GM23338 (cell line): ENCODE results near the gene WFS1. TPM values are rescaled to one million over a fixed set of nuclear protein-coding genes. Genes with fewer than 3 reads are reported as not detected.

ENCODE experiments used
- ATAC-seq: fragments of 200-7000 bp; cut with Tn5 transposase; 3 replicates; pipeline ENCODE4 v1.9.1; 2020
- DNase-seq: peaks from one replicate; pipeline ENCODE4 v3.0.0-alpha.2; 2015; ENCODE audit warnings: low spot score
- H2AFZ ChIP-seq: fragments of 200-600 bp; sonication (generic); 2 replicates; pipeline ENCODE4 v1.8.0; 2016; ENCODE audit warnings: antibody characterized with exemption, mild to moderate bottlenecking, moderate library complexity
- H3F3A ChIP-seq: fragments of 200-600 bp; sonication (generic); replicated peaks from 2 replicates; pipeline ENCODE4 v1.8.0; 2017; ENCODE audit warnings: antibody characterized with exemption, mixed run types, low read depth
- H3K27ac ChIP-seq: fragments of 200-600 bp; sonication (generic); 2 replicates; pipeline ENCODE4 v1.6.1; 2016; ENCODE audit warnings: low read depth
- H3K27me3 ChIP-seq: fragments of 200-600 bp; sonication (generic); 2 replicates; pipeline ENCODE4 v1.8.0; 2016; ENCODE audit warnings: mild to moderate bottlenecking, mixed run types, moderate library complexity; ENCODE audit not compliant: insufficient read depth
- H3K36me3 ChIP-seq: fragments of 200-600 bp; sonication (generic); 2 replicates; pipeline ENCODE4 v1.8.0; 2016; ENCODE audit warnings: mild to moderate bottlenecking; ENCODE audit not compliant: insufficient read depth
- H3K4me1 ChIP-seq: fragments of 200-600 bp; sonication (generic); 2 replicates; pipeline ENCODE4 v1.8.0; 2016; ENCODE audit warnings: mild to moderate bottlenecking, moderate library complexity; ENCODE audit not compliant: insufficient read depth
- H3K4me2 ChIP-seq: fragments of 200-600 bp; sonication (generic); 2 replicates; pipeline ENCODE4 v1.7.1; 2017; ENCODE audit warnings: mixed run types
- H3K4me3 ChIP-seq: fragments of 200-600 bp; sonication (generic); 2 replicates; pipeline ENCODE4 v1.6.1; 2016; ENCODE audit warnings: mixed run types
- H3K79me2 ChIP-seq: fragments of 200-600 bp; sonication (generic); replicated peaks from 2 replicates; pipeline ENCODE4 v1.8.0; 2017; ENCODE audit warnings: mild to moderate bottlenecking; ENCODE audit not compliant: insufficient read depth
- H3K9me2 ChIP-seq: fragments of 200-600 bp; sonication (generic); 2 replicates; pipeline ENCODE4 v1.8.0; 2017; ENCODE audit not compliant: insufficient read depth
- H4K20me1 ChIP-seq: fragments of 200-600 bp; sonication (generic); replicated peaks from 2 replicates; pipeline ENCODE4 v1.8.0; 2017; ENCODE audit warnings: mild to moderate bottlenecking; ENCODE audit not compliant: insufficient read depth
- H3K27ac Mint-ChIP-seq: 2 replicates; pipeline ENCODE4 v1.8.0; 2020; ENCODE audit warnings: inconsistent platforms, mild to moderate bottlenecking, moderate library complexity, mixed read lengths
- H3K27me3 Mint-ChIP-seq: 3 replicates; pipeline ENCODE4 v1.8.0; 2022; ENCODE audit warnings: low read depth, mild to moderate bottlenecking, moderate library complexity, mixed read lengths, inconsistent platforms; ENCODE audit not compliant: insufficient read depth, poor library complexity
- H3K36me3 Mint-ChIP-seq: 3 replicates; pipeline ENCODE4 v1.8.0; 2021; ENCODE audit warnings: low read depth, mild to moderate bottlenecking, inconsistent platforms, moderate library complexity, mixed read lengths
- H3K4me1 Mint-ChIP-seq: 3 replicates; pipeline ENCODE4 v1.8.0; 2020; ENCODE audit warnings: mild to moderate bottlenecking, inconsistent platforms, mixed read lengths
- H3K4me3 Mint-ChIP-seq: 3 replicates; pipeline ENCODE4 v1.8.0; 2021; ENCODE audit warnings: moderate library complexity, mild to moderate bottlenecking, inconsistent platforms, mixed read lengths
- H3K9me3 Mint-ChIP-seq: 3 replicates; pipeline ENCODE4 v1.8.0; 2020; ENCODE audit warnings: moderate library complexity, mild to moderate bottlenecking, inconsistent platforms, mixed read lengths
- CREB1 ChIP-seq: fragments of 250-450 bp; sonication (Bioruptor Pico); IDR thresholded peaks from 2 replicates; pipeline ENCODE4 v1.5.0; 2020; ENCODE audit warnings: low read depth, mild to moderate bottlenecking, moderate library complexity
- CTCF ChIP-seq, 2 experiments: fragments of 200-600 bp in 1 of 2; sonication (generic) in 1 of 2; conservative IDR thresholded peaks; 2 replicates each; pipeline versions ENCODE4 v1.5.1 to v1.6.1; 2016 to 2017; ENCODE audit warnings: antibody characterized with exemption in 2 of 2, low read depth in 2 of 2, mild to moderate bottlenecking in 2 of 2, moderate library complexity in 1 of 2
- NANOG ChIP-seq: IDR thresholded peaks from 2 replicates; pipeline ENCODE4 v1.6.1; 2016; ENCODE audit warnings: antibody characterized with exemption, borderline replicate concordance
- POLR2AphosphoS5 ChIP-seq: IDR thresholded peaks from 2 replicates; pipeline ENCODE4 v1.6.1; 2016; ENCODE audit warnings: antibody characterized with exemption, low read depth
- STAT1 ChIP-seq: IDR thresholded peaks from one replicate; pipeline ENCODE4 v1.6.1; 2016; ENCODE audit warnings: antibody characterized with exemption; ENCODE audit not compliant: unreplicated experiment
- ZNF114 ChIP-seq: fragments of 250-450 bp; sonication (Bioruptor Pico); IDR thresholded peaks from 2 replicates; pipeline ENCODE4 v1.5.0; 2020; ENCODE audit warnings: mild to moderate bottlenecking, moderate library complexity
- polyA plus RNA-seq: library from polyadenylated mRNA; unstranded; fragments of >200 nt; fragmentation: Nextera tagmentation; extraction: Ambion mirVana; gene quantifications from 2 replicates; pipeline ENCODE4 v1.2.1, GENCODE V29; 2016
- total RNA-seq: library from RNA; depleted of rRNA; stranded (reverse); fragments of >200 nt; shearing (Covaris generic); gene quantifications from 2 replicates; pipeline ENCODE4 v1.2.3, GENCODE V29; 2014
- TF ChIP-seq, protein P1 (sequence below): fragments of 250-450 bp; sonication (Bioruptor Pico); IDR thresholded peaks from 2 replicates; pipeline ENCODE4 v1.5.0; 2020; ENCODE audit warnings: mild to moderate bottlenecking, moderate library complexity
- TF ChIP-seq, protein P2 (sequence below): IDR thresholded peaks from one replicate; pipeline ENCODE4 v1.6.1; 2018; ENCODE audit warnings: antibody characterized with exemption; ENCODE audit not compliant: unreplicated experiment

WFS1 gene
- total and polyA plus RNA-seq, 2 experiments from 2014 or later: 24.7 to 45.4 TPM

DNA sequence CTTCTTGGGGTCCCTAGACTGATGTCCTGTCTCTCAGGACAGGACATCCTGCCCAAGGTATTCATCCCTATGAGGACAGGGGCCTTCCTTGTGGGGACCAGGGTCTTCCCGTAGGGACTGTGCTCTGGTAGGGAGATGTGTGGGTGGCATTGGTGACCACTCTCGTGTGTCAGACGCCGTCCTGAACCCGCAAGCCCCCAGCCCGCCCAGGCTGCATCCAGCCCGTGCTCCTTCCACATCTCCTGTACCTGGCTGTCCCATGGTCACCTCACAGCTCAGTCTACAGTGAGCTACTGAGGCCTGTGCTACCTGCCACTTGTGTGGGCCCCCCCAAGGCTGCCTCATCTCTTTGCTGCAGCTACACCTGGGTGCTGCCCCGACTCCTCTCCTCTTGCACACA lies 24.0 kb downstream of the WFS1 start:
- no peak for ATAC-seq
- no peak overlapping the region for H3K4me3 Mint-ChIP-seq
- Histone ChIP-seq H3K27ac (no peak overlapping the region), H3K36me3 (0 out of 2 replicates have a peak, but pooled peaks cover 5% of the 10 kb centered on the region), H4K20me1 (no peaks in the 10 kb centered on the region), H2AFZ (no peak overlapping the region), H3K4me1 (no peaks in the 10 kb centered on the region), H3K4me3 (no peak overlapping the region), H3K9me2 (no peaks in the 10 kb centered on the region), H3F3A (no peaks in the 10 kb centered on the region), H3K79me2 (no peaks in the 10 kb centered on the region; the same call in 1 of the 2 replicates), H3K27me3 (no peaks in the 10 kb centered on the region), H3K4me2 (no peak overlapping the region)
- H3K36me3 Mint-ChIP-seq: peaks cover 27% of the 10 kb centered on the region
- peaks cover 5% of the 10 kb centered on the region for H3K27me3 Mint-ChIP-seq
- DNase-seq: no peak
- no peaks in the 10 kb centered on the region for H3K9me3 Mint-ChIP-seq
- no peaks in the 10 kb centered on the region for H3K4me1 Mint-ChIP-seq
- TF ChIP-seq NANOG: no peak
- no peak for TF ChIP-seq STAT1
- TF ChIP-seq CREB1 (CRISPR knock-in tag): no peak
- TF ChIP-seq, protein P1, sequence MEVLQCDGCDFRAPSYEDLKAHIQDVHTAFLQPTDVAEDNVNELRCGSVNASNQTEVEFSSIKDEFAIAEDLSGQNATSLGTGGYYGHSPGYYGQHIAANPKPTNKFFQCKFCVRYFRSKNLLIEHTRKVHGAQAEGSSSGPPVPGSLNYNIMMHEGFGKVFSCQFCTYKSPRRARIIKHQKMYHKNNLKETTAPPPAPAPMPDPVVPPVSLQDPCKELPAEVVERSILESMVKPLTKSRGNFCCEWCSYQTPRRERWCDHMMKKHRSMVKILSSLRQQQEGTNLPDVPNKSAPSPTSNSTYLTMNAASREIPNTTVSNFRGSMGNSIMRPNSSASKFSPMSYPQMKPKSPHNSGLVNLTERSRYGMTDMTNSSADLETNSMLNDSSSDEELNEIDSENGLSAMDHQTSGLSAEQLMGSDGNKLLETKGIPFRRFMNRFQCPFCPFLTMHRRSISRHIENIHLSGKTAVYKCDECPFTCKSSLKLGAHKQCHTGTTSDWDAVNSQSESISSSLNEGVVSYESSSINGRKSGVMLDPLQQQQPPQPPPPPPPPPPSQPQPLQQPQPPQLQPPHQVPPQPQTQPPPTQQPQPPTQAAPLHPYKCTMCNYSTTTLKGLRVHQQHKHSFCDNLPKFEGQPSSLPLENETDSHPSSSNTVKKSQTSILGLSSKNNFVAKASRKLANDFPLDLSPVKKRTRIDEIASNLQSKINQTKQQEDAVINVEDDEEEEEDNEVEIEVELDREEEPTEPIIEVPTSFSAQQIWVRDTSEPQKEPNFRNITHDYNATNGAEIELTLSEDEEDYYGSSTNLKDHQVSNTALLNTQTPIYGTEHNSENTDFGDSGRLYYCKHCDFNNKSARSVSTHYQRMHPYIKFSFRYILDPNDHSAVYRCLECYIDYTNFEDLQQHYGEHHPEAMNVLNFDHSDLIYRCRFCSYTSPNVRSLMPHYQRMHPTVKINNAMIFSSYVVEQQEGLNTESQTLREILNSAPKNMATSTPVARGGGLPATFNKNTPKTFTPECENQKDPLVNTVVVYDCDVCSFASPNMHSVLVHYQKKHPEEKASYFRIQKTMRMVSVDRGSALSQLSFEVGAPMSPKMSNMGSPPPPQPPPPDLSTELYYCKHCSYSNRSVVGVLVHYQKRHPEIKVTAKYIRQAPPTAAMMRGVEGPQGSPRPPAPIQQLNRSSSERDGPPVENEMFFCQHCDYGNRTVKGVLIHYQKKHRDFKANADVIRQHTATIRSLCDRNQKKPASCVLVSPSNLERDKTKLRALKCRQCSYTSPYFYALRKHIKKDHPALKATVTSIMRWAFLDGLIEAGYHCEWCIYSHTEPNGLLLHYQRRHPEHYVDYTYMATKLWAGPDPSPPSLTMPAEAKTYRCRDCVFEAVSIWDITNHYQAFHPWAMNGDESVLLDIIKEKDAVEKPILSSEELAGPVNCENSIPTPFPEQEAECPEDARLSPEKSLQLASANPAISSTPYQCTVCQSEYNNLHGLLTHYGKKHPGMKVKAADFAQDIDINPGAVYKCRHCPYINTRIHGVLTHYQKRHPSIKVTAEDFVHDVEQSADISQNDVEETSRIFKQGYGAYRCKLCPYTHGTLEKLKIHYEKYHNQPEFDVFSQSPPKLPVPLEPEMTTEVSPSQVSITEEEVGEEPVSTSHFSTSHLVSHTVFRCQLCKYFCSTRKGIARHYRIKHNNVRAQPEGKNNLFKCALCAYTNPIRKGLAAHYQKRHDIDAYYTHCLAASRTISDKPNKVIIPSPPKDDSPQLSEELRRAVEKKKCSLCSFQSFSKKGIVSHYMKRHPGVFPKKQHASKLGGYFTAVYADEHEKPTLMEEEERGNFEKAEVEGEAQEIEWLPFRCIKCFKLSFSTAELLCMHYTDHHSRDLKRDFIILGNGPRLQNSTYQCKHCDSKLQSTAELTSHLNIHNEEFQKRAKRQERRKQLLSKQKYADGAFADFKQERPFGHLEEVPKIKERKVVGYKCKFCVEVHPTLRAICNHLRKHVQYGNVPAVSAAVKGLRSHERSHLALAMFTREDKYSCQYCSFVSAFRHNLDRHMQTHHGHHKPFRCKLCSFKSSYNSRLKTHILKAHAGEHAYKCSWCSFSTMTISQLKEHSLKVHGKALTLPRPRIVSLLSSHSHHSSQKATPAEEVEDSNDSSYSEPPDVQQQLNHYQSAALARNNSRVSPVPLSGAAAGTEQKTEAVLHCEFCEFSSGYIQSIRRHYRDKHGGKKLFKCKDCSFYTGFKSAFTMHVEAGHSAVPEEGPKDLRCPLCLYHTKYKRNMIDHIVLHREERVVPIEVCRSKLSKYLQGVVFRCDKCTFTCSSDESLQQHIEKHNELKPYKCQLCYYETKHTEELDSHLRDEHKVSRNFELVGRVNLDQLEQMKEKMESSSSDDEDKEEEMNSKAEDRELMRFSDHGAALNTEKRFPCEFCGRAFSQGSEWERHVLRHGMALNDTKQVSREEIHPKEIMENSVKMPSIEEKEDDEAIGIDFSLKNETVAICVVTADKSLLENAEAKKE: no peak
- TF ChIP-seq, protein P2, sequence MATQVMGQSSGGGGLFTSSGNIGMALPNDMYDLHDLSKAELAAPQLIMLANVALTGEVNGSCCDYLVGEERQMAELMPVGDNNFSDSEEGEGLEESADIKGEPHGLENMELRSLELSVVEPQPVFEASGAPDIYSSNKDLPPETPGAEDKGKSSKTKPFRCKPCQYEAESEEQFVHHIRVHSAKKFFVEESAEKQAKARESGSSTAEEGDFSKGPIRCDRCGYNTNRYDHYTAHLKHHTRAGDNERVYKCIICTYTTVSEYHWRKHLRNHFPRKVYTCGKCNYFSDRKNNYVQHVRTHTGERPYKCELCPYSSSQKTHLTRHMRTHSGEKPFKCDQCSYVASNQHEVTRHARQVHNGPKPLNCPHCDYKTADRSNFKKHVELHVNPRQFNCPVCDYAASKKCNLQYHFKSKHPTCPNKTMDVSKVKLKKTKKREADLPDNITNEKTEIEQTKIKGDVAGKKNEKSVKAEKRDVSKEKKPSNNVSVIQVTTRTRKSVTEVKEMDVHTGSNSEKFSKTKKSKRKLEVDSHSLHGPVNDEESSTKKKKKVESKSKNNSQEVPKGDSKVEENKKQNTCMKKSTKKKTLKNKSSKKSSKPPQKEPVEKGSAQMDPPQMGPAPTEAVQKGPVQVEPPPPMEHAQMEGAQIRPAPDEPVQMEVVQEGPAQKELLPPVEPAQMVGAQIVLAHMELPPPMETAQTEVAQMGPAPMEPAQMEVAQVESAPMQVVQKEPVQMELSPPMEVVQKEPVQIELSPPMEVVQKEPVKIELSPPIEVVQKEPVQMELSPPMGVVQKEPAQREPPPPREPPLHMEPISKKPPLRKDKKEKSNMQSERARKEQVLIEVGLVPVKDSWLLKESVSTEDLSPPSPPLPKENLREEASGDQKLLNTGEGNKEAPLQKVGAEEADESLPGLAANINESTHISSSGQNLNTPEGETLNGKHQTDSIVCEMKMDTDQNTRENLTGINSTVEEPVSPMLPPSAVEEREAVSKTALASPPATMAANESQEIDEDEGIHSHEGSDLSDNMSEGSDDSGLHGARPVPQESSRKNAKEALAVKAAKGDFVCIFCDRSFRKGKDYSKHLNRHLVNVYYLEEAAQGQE: no peak
- no peak for TF ChIP-seq CTCF (conservative IDR thresholded peaks at IDR 0.05; ENCODE audit: low read depth in 2 of 2)
- TF ChIP-seq POLR2AphosphoS5: no peak
- no peak for TF ChIP-seq ZNF114 (CRISPR knock-in tag)
- no peak overlapping the region; the same call in 1 of the 2 replicates for H3K27ac Mint-ChIP-seq
